GM12878 (cell line): ENCODE data around the gene ISG20L2.

Source experiments
- ATF7 ChIP-seq: fragments of 450-650 bp; IDR thresholded peaks from 2 replicates; pipeline ENCODE4 v1.6.1; 2016; ENCODE audit warnings: low read depth, mild to moderate bottlenecking
- CHD1 ChIP-seq: IDR thresholded peaks from 2 replicates; pipeline ENCODE4 v1.6.1; 2012; ENCODE audit warnings: low read depth, low read length, improper control_type of control experiment
- CTCF ChIP-seq, 3 experiments: IDR thresholded peaks in 2 of 3; conservative IDR thresholded peaks in 1 of 3; 2 replicates each; pipeline ENCODE4 v1.5.1; 2011; ENCODE audit warnings: low read depth in 3 of 3, low read length in 3 of 3, mild to moderate bottlenecking in 3 of 3, control low read depth in 2 of 3, moderate library complexity in 2 of 3, inconsistent platforms in 1 of 3, mixed read lengths in 1 of 3; ENCODE audit not compliant: control insufficient read depth in 2 of 3, insufficient read depth in 1 of 3; ENCODE audit errors: extremely low read depth in 1 of 3
- ELK1 ChIP-seq: IDR thresholded peaks from 2 replicates; pipeline ENCODE4 v1.6.1; 2012; ENCODE audit warnings: low read depth, low read length, improper control_type of control experiment
- EZH2 ChIP-seq: IDR thresholded peaks from 2 replicates; pipeline ENCODE4 v1.6.1; 2012; ENCODE audit warnings: low read depth, mild to moderate bottlenecking, control low read depth, inconsistent platforms, low read length, borderline replicate concordance; ENCODE audit not compliant: control insufficient read depth
- POLR2AphosphoS5 ChIP-seq: IDR thresholded peaks from 2 replicates; pipeline ENCODE4 v1.6.1; 2011; ENCODE audit warnings: mild to moderate bottlenecking, low read length, inconsistent platforms
- RAD21 ChIP-seq: IDR thresholded peaks from 2 replicates; pipeline ENCODE4 v1.6.1; 2011; ENCODE audit warnings: mild to moderate bottlenecking, low read depth, low read length, moderate library complexity; ENCODE audit not compliant: insufficient read depth
- RELA ChIP-seq: fragments of 450-650 bp; IDR thresholded peaks from 2 replicates; pipeline ENCODE4 v1.8.0; 2014; ENCODE audit warnings: borderline replicate concordance; ENCODE audit not compliant: partially characterized antibody
- SP1 ChIP-seq: IDR thresholded peaks from one replicate; pipeline ENCODE4 v1.6.1; 2011; ENCODE audit warnings: low read depth, low read length
- SUPT20H ChIP-seq: IDR thresholded peaks from 2 replicates; pipeline ENCODE4 v1.6.1; 2011; ENCODE audit warnings: low read depth, mild to moderate bottlenecking, low read length, moderate library complexity, borderline replicate concordance; ENCODE audit not compliant: control insufficient read depth
- TF ChIP-seq, protein P1 (sequence below): IDR thresholded peaks from 2 replicates; pipeline ENCODE4 v1.6.1; 2012; ENCODE audit warnings: low read depth, low read length, improper control_type of control experiment

- TF ChIP-seq CHD1: no peak
- no peak for TF ChIP-seq RAD21
- no peak for TF ChIP-seq ELK1
- no peak for TF ChIP-seq POLR2AphosphoS5
- TF ChIP-seq, protein P1, sequence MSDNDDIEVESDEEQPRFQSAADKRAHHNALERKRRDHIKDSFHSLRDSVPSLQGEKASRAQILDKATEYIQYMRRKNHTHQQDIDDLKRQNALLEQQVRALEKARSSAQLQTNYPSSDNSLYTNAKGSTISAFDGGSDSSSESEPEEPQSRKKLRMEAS: no peak
- no peak for TF ChIP-seq RELA
- no peak for TF ChIP-seq CTCF (IDR thresholded peaks at IDR 0.05 in 2 of 3, conservative IDR thresholded peaks at IDR 0.05 in 1 of 3; ENCODE audit: control insufficient read depth in 2 of 3, extremely low read depth in 1 of 3, insufficient read depth in 1 of 3, low read depth in 3 of 3, low read length in 3 of 3)
- TF ChIP-seq SP1: no peak
- no peak for TF ChIP-seq EZH2
- no peak for TF ChIP-seq ATF7
- no peak for TF ChIP-seq SUPT20H
Measured at GRCh38 chr1:156704930-156705320, 23.6 kb downstream of the ISG20L2 start.
